T-helper 2 cell treated with Interferon-gamma antibody and Interleukin-4, amounts not matched to agents 100 ng/mL and 5 ng/mL, for 36 hours (primary cell): ENCODE results near the gene PDPN. TPM values are rescaled to one million over a fixed set of nuclear protein-coding genes. Genes with fewer than 3 reads are reported as not detected.
"Not testable (repeated sequence)": the region's sequence is repeated elsewhere in the genome, so short reads cannot be mapped to it uniquely, and the experiment has no call there.

Experiments used
- intact Hi-C: fragments of 100-400 bp; cut with micrococcal nuclease; formaldehyde crosslinking; loops from one replicate; pipeline ENCODE4 v1.15.1; 2023
- total RNA-seq: library from RNA; stranded (reverse); gene quantifications from 2 replicates; pipeline ENCODE4 v1.2.3, GENCODE V29; 2022

The PDPN gene, protein sequence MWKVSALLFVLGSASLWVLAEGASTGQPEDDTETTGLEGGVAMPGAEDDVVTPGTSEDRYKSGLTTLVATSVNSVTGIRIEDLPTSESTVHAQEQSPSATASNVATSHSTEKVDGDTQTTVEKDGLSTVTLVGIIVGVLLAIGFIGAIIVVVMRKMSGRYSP
- total RNA-seq = not detected in 2 replicates

DNA sequence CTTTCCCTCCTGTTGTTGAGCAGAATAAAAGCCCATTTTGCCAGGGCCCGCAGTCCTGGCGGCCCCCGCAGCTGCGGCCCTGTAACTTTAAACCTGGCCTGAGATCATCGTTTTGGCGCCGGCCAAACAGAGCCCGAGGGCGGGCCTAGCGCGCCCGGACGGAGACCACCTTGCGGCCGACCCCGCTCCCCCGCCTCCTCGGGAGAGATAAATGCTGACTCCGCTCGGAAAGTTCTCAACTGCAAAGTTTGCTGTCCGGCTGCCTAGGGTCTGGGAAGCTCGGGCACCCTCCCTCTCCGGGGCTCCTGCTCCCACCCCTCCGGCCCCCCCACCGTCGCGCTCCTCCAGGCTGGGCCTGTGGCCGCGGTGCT, at the start of gene PDPN:
PDPN (plus strand) TSS at position 238 of the 371 bp plus-strand sequence. CDS start 202 bp downstream, outside the sequence.
- intact Hi-C loops = no loop called here

DNA sequence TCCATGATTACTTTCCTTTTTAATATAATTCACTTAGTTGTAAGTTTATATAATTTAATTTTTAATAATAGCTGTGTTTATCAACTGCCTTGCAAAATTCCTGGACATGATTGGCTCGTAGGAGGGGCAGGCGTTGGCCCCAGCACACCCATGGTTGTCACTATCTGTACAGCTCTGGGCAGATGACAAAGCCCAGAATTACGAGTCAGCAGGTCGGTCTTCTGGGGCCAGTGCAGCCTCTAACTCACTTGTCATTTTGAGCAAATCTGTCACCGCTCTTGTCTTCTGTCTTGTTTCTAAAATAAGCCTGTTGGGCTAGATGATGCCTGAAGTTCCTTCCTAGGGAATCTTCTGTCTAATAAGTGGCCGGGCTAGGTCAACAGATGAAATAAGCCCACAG, 48.4 kb upstream of the PDPN start:
- intact Hi-C loops = no loop called here

DNA sequence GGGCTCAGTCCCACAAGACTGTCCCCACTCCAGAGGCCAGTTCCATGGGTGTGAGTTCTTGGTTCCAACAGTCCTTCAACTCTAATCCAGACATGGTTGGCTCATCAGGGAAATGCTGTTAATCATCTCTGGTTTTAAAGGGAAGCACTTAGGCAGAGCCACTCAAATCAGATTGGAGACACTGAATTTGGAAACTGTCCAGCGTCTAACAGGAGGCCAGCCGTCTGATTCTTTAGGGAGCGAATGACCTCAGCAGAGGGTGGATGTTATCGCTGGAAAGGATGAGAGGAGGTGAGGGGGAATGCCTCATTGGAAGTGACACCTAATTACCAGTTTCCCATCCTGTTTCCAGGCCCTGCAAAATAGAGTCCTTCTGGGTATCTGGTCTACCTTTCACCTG, 47.1 kb upstream of the PDPN start:
- intact Hi-C loops = no loop called here

DNA sequence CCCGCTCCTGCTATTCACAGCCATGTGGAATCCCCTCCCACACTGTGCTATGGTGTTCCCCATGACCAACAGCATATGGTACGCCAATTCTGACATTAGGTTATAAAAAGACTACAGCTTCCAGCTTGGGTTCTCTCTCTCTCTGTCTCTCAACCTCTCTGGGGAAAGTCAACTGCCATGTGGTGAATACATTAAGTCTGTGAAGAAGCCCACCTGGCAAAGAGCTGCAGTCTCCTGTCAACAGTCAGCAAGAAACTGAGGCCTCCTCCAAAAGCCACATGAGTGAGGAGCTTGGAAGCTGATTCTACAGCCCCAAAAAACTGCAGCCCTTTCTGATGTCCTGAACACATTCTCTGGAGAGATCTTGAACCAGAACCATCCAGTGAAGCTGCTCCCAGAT, 44.8 kb upstream of the PDPN start:
- intact Hi-C loops = no loop called here

DNA sequence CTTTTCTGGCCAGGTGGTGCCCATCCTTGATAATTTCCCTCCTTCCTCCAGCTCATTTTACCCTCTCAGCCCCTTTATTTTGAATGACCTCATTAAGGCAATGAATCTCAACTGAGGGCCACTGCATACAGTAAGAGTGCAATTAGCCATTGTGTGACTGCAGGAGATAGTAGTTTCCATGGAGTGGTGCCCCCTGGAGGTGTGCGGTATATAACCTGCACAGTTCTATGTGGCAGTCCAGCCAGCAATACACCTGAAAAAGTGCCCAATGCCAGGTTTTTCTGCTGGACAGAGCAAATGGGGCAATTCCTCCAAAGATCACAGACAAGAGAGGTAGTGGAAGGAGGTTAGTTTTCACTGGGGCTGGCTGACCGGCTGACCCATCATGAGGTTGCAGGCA, 43.9 kb upstream of the PDPN start:
- intact Hi-C loops = no loop called here

DNA sequence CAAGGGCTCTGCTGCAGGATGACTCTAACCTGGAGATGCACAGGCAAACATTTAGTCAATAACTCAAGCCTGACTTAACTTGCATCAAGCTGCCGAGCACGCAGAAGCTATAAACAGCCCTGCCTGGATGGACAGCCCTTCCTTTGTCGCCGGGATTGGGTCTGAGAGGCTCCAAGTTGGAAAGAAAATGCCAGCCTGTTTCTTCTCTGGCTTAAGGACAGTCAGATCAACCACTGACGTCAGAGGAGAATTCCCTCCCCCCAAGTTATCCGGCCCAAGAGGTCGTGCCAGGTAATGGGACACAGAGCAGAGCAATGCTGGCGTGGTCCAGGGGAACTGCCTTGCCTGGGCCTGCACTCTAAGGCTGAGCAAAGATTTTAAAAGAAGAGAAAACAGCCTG, 42.8 kb upstream of the PDPN start:
- intact Hi-C loops = no loop called here

DNA sequence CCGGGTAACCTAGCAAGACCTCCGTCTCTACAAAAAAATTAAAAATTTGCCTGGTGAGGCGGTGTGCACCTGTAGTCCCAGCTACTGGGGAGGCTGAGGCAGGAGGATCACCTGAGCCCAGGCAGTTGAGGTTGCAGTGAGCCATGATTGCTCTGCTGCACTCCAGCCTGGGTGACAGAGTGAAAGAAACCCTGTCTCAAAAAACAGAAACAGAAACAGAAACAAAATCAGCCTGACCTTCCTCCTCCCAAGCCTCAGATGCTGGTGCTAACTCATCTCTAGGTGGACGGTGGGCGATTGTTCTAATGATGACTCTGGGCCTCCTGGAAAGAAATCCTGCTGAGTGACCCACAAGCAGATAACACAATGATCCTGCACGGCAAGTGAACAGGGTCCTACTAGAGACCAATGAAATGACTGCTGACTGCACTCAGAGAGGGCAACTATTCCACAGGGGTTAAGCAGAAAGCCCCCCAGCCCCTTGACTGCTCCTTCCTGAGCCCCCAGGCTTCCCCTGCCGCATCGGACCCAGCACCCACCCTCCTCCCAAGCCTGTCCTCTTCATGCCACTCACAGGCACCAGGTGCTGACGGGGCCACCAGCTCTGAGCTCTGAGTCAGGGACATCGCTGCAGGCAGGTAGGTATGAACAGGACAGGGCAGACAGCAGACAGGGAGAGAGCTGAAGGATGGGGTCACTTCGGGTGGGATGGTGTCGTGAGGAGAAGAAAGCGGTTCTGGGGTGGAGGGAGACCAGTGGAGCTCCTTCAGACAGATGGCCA, 42.0 kb upstream of the PDPN start:
- intact Hi-C loops = no loop called here

DNA sequence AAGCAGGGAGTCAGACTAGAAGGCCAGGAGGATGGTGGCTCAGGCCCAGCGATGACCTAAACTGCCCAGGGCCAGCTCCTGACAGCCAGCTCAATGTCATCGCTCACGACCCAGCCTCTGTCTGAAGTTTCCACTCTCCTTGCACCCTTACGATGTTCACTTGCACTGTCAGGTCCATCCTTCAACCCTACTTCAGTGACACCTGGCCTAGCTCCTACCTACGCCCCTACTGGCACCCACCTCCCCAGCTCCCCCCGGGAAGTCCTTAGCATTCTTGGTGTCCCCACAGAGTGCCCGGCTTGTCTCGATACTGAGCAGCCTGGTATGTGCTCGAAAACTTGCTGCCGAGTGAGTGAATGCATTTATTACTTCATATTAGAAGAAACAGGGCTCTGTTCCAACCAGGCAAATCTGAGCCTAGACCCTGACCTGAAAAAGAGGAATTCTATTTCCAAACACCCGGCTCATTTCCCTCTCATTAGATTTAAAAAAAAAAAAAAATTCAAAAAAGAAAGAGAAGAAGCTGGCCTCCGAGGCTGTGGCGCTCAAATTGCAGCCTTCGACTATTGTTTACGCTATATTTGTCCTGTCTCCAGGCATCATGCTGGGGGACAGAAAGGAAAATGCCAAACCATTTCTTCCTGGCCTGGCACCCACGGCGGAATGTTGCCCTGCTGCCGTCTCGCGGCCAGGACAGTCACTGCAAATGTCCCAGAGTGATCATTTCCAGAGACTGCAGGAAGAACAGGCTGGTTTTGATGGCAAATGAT, 40.0 kb upstream of the PDPN start:
- intact Hi-C loops = no loop called here

DNA sequence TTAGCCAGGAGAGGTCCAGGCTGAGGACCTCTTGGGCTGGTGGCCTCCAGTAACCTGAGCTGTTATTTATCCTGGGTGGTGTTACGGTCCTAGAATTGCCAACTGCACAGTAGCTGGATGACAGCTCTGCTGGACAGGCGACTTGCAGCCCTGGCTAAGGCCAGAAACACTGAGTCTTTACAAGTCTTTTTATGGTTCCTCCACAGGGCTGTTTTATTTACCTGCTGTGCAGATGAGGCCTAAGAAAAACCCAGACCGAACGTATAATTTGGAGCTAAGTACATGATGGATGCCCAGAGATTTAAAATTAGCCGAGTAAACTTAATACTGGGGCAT, 39.4 kb upstream of the PDPN start:
- intact Hi-C loops = no loop called here

DNA sequence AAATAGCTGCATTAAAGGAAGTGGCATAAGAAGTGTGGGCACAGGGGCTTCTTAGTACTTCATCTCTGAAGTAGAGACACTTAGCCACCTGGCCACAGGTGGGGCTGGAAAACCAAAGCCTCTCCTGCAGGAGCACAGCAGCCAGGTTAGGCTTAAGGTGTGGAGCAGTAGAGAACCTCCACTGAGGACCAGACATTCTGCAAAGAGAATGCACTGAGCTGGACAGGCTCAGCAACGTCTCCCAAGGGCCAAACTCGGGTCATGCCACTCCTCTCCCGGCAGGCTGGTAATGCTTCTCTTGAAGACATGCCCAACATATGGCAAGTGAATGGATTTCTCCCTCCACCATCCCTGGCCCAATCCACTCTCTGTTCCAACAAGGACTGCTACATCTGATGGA, 36.8 kb upstream of the PDPN start:
- intact Hi-C loops = no loop called here

DNA sequence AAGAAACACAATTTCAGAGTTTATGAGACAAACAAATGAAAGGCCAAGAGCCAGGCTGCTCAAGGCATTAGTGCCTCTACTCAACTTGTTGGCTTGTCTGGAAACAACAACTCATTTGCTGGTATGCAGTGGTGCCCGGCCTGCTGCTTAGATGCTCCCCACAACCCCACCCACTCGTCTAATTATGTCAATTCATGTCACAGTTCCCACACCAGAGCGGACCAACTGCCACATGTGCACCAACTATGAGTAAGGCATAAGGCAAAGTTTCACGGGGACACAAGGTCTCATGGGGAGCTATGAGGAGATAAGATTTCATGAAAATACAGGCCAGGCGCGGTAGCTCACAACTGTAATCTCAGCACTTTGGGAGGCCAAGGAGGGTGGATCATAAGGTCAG, 35.4 kb upstream of the PDPN start:
- intact Hi-C loops = no loop called here

DNA sequence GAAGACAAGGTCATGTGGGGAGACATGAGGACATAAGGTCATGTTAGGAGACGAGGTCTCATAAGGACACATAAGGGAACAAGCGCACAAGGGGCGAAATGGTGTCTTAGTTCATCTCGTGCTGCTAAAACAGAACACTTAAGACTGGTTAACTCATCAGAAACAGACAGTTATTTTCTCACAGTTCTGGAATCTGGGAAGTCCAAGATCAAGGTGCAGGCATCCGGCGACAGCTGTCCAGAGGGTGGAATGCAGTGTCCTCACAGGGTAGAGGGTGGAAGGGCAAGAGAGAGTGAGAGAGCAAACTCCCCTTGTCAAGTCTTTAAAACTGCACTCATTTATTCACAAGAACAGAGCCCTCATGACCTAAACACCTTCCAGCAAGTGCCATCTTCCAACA, 34.6 kb upstream of the PDPN start:
- intact Hi-C loops = no loop called here

DNA sequence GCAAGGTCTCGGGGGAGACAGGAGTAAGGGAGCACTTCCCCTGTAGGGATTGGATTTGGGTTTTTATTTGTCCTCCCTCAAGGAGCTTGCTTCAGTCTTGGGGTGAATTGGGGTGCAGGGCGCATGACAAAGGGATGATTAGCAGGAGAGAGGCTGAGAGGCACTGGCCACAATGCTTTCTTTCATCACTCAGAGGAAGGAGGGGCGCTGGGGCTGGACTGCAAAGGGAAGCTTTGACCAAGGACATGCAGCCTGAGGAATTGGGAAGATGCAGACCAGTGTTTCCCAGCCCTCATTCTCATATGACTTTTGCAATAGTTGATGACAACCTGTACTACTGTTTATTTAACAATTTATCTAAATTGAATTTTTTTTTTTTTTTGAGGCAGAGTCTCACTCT, 34.1 kb upstream of the PDPN start:
- intact Hi-C loops = no loop called here

DNA sequence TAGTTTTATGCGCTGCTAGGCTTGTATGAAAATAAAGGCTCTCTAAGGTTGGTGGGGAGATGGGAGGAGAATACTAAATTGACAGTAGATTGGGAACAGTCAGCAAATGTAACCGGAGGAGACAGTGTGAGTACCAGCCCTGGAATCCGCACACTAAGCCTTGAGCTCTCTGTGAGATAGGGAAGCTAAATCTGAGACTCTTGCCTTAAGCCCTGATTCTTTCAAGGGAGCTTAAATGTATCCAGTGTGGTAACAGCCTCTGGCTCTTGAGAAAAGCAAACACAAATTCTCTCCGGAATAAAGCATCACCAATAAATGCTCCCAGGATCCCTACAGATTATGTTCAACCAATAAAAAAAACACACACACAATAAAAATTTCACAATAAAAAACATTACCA, 33.0 kb upstream of the PDPN start:
- intact Hi-C loops = no loop called here

DNA sequence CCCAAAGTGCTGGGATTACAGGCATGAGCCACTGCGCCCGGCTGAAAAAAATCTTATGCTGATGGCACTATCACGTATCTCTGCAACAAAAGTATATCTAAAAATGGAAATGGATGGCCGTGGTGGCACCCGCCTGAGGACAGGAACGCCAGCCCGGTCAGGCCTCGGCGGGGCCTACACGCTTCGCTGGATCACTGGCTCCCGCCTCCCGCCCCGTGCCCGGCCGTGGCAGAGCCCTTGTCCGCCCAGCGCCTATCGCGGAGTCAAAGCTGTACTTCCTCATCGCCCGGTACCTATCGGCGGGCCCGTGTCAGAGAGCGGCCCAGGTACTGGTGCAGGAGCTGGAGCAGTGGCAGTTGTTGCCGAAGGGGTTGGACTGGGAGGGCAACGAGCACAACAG, 28.8 kb upstream of the PDPN start:
- intact Hi-C loops = no loop called here

DNA sequence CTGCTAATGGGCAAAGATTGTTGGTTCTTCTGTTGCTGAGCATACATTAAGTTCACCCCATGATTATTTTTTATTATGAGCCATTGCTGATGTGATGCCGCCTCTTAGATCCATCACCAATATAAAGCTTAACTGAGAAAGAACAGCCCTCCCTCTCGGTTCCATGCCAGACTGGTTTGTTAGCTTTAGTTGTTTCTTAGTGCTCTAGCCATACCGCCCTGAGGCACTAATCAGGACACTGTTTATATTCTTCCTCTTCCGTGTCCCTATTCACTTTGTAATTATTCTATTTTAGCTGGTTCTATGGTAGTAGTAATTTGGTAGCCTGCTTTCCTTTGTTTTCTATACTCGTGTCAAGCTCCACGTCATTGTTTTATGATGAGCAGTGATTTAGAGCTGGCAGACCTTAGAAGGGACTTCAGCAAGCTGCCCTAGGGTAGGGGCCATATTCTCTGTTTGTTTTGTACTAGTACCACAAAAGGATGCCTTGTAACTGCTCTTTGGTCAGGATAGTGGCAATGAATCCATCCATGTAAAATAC, 27.3 kb upstream of the PDPN start:
- intact Hi-C loops = no loop called here

DNA sequence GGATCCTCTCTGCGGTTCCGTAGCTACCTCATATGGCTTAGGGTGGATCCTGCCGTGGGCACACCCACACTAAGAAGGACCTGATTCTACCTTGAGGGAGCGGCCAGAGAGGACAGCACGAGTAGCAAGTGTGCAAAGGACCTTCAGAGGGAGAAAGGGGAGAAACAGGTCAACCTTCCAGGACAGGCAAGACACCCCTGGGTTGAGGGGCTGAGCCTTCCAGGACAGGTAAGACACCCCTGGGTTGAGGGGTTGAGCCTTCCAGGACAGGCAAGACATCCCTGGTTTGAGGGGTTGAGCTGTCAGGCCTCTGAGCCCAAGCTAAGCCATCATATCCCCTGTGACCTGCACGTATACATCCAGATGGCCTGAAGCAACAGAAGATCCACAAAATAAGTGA, 23.1 kb upstream of the PDPN start:
- intact Hi-C loops = no loop called here

DNA sequence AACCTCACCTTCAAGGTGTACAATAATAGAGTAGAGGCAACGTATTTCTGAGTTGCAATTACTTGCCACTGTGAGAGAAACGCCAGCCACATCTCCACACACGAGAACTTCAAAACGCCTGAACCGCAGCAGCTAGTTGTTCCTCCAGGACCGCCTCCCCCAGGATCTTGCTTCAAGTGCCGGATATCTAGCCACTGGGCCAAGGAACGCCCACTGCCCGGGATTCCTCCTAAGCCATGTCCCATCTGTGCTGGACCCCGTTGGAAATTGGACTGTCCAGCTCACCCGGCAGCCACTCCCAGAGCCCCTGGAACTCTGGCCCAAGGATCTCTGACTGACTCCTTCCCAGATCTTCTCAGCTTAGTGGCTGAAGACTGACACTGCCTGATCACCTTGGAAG, 20.7 kb upstream of the PDPN start:
- intact Hi-C loops = not testable (repeated sequence)

DNA sequence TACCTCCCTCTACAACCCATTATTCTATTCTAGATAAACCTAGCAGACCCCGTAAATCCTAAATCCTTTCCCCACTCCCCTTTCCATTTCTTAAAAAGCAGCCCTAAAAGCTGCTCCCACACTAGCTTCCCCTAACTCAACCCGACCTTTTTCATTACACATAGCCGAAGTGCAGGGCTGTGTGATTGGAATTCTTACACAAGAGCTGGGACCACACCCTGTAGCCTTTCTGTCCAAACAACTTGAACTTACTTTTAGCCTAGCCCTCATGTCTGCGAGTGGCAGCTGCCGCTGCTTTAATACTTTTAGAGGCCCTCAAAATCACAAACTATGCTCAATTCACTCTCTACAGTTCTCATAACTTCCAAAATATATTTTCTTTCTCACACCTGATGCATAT, 19.6 kb upstream of the PDPN start:
- intact Hi-C loops = no loop called here

DNA sequence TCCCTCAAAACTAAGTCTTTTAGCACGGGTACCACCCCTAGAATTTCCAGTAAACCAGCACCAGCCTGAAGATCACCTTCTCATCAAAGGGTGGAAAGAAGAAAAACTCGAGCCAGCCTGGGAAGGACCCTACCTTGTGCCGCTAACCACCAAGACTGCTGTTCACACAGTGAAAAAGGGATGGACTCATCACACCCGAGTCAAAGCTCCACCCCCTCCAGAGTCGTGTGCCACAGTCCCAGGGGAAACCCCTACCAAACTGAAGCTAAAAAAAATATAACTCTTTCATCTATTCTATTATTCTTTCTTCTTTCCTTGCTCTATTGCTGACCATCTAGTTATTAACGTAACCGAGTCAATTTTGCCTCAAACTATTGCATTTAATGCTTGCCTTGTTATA, 13.2 kb upstream of the PDPN start:
- intact Hi-C loops = not testable (repeated sequence)

DNA sequence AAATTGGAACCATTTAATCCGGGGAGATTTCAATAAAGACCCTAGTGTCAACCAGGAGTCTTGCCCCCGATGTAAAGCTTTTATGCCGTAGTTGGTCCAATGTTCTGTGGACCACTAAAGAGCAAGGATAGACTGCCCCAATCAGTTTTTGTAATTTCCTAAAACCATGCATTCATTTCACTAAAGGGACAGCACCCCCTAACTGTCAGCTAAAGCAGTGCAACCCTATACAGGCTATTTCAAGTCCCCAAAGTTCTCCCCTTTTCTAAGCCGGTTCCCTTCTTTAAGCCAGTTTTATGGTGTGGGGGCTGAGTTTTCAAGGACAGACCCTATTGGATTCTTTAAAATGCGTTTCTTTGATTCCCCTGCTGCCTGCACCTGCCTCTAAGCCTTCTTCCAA, 12.7 kb upstream of the PDPN start:
- intact Hi-C loops = no loop called here

DNA sequence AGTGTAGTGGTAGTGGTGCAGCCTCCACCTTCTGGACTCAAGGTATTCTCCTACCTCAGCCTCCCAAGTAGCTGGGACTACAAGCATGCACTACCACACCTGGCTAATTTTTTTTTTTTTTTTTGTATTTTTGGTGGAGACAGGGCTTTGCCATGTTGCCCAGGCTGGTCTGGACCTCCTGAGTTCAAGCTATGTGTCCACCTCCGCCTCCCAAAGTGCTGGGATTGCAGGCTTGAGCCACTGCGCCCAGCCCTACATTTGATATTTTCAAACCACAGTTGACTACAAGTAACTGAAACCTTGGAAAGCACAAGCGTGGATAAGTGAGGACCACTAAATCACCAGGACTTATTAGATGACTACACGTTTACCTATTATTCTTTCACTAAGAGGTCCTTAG, 10.0 kb upstream of the PDPN start:
- intact Hi-C loops = no loop called here

DNA sequence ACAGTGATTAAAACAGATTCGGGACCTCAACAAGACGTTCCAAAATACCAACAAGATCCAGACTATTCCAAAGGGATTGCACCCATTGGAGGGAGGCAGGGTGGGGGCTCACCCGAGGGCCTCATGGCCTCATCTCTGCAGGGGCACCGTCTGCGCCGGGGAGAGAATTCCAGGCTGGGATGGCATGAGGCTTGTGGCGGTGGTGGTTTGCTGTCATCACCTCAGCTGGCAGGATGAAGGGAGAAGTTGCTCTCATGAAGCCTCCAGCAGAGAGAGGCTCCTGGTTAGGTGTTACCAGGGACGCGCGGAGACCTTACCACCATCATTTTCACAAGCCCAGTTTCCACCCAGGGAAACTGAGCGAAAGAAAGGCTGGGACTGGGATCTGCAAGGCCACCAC, 6.7 kb upstream of the PDPN start:
- intact Hi-C loops = no loop called here
